Fibroblast of the conjunctiva (primary cell): ENCODE data around the gene SIGLEC10.

ENCODE experiments used
- DNase-seq: peaks from one replicate; pipeline ENCODE4 v3.0.0-alpha.2; 2010; ENCODE audit warnings: low read depth

SIGLEC10 gene

GRCh38 chr19:51365965-51366388 is 51.5 kb downstream of the SIGLEC10 start, which contains the start of gene ETFB:
Gene ETFB, minus strand, starts transcription at chr19:51366388. Its CDS starts 62 bp downstream, at chr19:51366326.
- DNase-seq, result no peak

GRCh38 chr19:51365211-51365964 is 52.1 kb downstream of the SIGLEC10 start:
- no peak for DNase-seq

- no peak for DNase-seq
These were observed 53.0 kb downstream of the SIGLEC10 start for GRCh38 chr19:51364200-51365106.

GRCh38 chr19:51361239-51361638 is 56.2 kb downstream of the SIGLEC10 start:
- DNase-seq, result no peak
